Frontal cortex (tissue), 4 donors: ENCODE data around the gene NBPF26. TPM values are rescaled to one million over a fixed set of nuclear protein-coding genes. Genes with fewer than 3 reads are reported as not detected.
"Not testable (repeated sequence)": the region's sequence is repeated elsewhere in the genome, so short reads cannot be mapped to it uniquely, and the experiment has no call there.

ENCODE experiments used
- DNase-seq, 2 donors: peaks; one replicate each; pipeline ENCODE4 v3.0.0; 2012; ENCODE audit warnings: low spot score in 2 of 2
- FAIRE-seq: peaks from 2 replicates; lab custom pipeline; 2012; peaks lifted over from hg19 to GRCh38; lab: Jason Lieb, UNC
- total RNA-seq: library from RNA; depleted of rRNA; stranded (reverse); fragments of >200 nt; gene quantifications from one replicate; pipeline ENCODE4 v1.2.3, GENCODE V29; 2014
- donor health status: control.
- donor health status: control.
- donor health status: control.

Gene NBPF26
- total RNA-seq = 8.6 TPM

DNA sequence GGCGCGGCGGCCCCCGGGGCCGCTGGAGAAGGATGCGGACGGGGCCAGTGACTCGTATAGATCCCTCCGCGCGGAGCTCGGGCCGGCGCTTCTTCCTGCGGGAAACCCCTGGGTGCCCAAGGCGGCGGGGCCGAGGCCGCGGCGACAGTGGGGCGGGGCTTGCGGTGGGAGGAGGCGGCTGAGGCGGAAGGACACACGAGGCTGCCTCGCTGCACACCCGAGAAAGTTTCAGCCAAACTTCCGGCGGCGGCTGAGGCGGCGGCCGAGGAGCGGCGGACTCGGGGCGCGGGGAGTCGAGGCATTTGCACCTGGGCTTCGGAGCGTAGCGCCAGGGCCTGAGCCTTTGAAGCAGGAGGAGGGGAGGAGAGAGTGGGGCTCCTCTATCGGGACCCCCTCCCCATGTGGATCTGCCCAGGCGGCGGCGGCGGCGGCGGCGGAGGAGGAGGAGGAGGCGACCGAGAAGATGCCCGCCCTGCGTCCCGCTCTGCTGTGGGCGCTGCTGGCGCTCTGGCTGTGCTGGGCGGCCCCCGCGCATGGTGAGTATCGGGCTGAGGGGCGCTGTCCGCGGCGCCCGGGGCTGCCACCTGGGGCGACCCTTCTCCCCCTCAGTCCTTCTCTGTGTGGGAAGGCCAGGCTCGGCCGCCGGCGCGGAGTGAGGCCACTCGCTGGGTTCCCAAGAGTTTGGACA, at the start of gene NBPF26:
Gene NBPF26 (plus strand): TSS at position 231 of the 688 bp plus-strand sequence.
- not testable (repeated sequence) for FAIRE-seq
- DNase-seq = peak in 1 of 2 donors; percentile 1

DNA sequence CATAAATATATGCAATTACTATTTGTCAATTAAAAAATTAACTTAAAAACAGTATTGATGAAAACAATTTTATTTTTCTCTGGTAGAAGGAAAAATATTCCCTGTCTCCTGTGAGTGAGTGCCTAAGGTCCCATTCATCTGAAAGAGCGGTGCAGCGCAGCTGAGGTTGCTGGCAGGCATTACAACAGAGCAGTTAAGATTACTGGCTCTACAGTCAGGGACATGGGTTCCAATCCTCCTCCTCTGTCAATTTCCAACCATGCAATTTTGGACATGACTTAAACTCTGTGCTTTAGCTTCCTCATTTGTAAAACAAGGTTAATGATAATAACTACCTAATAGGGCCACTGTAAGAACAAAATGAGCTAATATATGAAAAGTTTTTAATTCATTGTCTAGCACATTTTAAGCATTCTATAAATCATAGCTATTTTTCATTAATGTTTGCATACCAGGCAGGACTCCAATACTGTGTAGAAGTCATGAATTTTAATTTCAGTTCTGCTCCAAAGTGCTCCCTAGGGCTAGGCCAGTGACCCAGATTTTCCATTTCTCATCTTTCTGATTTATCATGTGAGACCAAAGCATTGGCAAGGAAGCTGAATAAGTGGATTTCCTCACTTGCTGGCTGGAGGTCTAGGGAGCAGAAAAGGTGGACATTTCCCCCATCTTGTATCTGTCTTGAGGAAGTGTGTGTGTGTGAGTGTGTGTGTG, 43.5 kb upstream of the NBPF26 start:
- not testable (repeated sequence) for FAIRE-seq, DNase-seq

DNA sequence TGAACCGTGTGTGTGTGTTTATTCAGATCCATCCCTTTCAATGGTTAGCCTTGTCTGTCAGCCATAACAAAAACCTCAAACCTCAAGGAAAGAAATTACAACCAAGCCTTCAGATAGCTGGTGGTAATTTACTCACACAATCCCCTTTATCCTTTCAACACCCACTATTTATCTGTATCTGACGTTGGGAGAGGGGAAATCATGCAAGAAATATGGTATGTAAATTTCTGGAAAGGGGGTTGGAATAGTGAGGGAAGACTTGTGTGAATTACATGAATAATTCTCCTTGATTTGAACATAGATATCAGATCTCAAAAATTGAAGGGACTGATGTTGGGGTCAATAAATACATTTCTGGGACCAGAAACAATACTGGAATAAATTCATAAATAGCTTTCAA, 42.8 kb upstream of the NBPF26 start:
- FAIRE-seq = not testable (repeated sequence)

DNA sequence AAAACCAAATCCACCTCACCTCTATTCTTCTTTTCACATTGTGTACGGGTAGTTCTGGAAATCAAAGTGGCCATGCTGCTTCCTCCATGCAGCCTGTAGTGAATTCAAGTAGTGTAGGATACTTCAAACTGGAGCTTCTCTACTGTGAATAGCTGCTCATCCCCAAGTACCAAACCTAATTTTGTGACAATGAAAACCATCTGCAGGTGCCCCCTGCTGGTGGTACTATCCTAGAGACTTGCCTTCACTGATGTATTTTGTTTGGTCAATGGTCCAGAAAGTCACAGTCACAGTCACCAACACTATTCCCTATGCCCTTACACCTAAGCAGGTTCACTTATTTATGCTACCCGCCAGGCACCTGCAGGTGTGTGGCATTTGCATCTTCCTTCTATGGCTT, 39.3 kb upstream of the NBPF26 start:
- DNase-seq, FAIRE-seq: not testable (repeated sequence)

More for the DNA sequence above, 42.8 kb upstream of the NBPF26 start:
- not testable (repeated sequence) for DNase-seq

DNA sequence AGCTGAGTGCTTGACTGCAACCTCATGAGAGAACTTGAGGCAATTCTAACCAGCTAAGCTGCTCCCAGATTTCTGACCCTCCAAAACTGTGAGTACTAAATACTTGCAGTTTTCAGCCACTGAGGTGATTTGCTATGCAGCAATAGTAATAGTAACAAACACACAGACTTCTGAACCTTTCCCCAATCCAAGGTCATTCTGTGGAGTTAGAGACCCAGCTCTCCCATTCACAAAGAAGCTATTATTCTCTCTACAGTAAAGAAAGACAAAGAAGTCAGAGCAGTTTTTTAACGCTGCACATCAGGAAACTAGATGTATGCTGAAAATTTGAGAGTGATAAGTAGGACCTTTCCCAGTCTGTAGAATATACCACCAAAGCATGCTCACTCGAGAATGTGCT, 38.1 kb upstream of the NBPF26 start:
- not testable (repeated sequence) for FAIRE-seq

DNA sequence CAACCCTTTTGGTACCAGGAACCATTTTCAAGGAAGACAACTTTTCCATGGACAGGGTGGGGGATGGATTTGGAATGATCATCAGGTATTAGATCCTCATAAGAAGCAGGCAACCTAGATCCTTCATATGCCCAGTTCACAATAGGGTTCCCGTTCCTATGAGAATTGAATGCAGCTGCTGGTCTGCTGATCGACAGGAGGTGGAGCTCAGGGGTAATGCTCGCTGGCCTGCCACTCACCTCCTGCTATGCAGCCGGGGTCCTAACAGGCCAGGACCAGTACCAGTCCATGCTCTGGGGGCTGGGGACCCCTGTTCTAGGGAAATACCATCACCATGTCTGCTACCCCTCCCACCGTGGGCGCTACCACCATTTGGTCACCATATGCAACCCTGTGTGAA, 36.5 kb upstream of the NBPF26 start:
- DNase-seq, FAIRE-seq: not testable (repeated sequence)

More for the DNA sequence above, 38.1 kb upstream of the NBPF26 start:
- not testable (repeated sequence) for DNase-seq

DNA sequence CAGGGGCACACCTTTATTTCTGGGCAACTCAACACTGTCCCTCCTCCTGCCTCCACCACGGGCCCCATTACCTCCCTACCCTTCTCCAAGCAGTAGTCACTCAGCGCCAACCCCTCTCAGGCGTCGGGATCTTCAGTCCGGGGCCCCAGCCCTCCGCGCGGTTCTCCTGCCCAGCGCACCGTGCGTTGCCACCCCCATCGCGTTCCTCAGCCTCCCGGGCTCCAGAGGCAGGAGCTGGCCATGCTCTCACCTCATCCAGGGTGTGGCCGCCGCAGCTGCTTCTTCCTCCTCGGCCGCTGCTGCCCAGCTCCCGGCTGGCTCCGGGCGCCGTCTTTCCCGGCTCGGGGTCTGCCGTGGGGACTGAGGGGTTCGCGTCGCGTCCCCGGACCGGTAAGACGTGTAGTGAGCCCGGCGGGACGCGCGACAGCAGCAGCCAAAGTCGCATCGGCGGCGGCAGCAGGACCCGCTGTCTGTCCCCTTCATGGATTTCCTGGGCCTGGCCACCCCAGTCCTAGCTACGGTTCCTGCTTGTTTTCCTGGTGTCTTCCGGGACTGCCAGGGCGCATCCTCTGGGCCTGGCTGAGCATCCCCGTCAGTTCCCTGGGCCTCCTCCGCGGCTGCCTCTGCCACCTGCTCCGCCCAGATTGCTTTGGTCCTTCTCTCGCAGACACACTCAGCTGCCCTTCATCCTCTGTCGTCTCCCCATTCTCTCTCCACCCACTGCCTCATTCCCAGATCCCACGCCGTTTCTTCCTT, 22.8 kb upstream of the NBPF26 start:
- DNase-seq, FAIRE-seq: not testable (repeated sequence)

DNA sequence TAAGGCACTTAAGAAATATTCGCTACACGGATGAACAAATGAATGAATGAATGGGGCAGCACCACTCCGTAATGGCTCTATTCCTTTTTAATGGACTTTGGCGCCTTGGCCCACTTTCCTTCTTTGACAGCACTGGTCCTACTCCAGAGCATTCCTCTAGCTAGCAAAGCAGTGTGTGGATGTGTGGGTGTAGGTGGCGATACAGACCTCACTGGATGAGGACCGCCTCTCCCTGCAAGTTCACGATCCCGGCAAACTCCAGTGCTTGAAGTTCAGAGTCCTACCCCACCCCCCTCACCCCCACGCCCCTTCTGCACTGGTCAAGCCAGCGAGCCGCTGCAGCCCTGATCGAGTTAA, 409 bp upstream of the NBPF26 start:
- DNase-seq, FAIRE-seq: not testable (repeated sequence)

DNA sequence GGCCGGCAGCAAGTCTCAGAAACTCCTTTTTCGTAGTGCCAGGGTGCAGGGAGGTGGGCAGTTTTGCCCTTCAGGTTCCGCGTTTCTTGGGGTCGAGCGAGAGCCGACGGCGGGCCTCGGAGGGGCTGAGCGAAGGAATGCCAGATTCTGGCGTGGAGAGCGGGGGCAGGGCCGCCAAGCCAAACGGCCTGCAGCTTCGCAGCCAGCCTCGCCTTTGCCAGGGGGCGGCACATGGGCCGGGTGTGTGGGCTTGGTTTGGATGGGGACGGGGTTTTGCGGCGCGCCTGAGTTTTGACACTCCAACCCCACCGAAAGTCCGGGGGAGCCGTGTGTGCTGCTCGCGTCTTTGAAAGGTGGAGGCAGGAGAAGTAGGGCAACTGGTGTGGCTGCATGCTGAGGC, 762 bp downstream of the NBPF26 start:
- not testable (repeated sequence) for DNase-seq, FAIRE-seq

DNA sequence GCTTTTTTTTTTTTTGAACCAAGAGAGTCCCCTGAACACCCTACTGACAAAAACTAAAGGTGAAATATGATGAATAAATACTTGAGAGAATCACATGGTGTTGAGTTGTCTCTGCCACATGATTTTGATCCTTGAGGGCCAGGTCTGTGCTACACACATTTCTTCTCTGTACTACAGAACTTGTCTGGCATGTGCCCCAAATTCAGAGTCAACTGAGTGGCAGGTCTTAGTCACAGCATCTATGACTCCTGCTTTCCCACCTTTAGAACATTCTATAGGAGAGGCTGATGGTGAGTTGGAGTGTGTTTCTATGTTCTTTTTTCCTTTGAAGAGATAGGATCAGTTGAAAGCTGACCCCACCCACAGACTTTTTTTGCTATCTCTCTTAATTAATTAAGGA, 5.1 kb downstream of the NBPF26 start:
- not testable (repeated sequence) for FAIRE-seq, DNase-seq

DNA sequence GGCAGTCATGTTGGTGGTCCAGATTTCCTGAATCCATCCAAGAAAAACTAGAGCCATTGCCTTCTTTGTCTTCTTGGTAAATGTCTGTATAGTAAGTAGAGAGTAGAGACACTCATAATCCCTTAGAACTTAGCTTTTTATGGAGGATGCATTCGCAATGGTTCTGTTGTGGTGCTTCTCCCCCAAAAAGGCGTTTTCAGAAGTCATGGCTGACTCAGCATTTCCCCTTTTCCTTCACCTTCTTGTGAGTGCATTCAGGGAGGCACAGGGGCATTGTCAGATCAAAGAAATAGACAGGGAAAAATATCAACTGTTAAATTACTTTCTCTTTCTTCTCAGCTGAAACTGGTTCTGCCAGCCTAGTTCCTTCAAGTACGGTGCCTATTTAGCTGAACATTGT, 45.3 kb downstream of the NBPF26 start:
- FAIRE-seq = not testable (repeated sequence)

DNA sequence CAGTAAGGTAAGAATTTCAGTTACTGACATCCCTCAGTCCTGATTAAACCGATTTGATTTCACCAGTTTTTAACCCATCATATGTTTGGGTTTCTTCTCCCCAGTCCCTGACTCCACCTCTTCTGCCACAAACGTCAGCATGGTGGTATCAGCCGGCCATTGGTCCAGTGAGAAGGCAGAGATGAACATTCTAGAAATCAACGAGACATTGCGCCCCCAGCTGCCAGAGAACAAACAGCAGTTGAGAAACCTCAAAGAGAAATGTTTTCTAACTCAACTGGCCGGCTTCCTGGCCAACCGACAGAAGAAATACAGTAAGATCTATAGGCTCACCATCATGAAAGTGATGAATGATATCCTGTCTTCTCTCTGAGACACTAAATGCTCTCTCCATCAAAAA, 81.7 kb downstream of the NBPF26 start:
- FAIRE-seq, DNase-seq: not testable (repeated sequence)

More for the DNA sequence above, 45.3 kb downstream of the NBPF26 start:
- not testable (repeated sequence) for DNase-seq

DNA sequence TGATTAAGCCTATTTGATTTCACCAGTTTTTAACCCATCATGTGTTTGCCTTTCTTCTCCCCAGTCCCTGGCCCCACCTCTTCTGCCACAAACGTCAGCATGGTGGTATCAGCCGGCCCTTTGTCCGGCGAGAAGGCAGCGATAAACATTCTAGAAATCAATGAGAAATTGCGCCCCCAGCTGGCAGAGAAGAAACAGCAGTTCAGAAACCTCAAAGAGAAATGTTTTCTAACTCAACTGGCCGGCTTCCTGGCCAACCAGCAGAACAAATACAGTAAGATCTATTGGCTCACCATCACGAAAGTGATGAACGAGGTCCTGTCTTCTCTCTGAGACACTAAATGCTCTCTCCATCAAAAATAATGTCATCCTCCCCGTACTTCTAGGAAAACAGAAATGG, 88.1 kb downstream of the NBPF26 start:
- DNase-seq = not testable (repeated sequence)

DNA sequence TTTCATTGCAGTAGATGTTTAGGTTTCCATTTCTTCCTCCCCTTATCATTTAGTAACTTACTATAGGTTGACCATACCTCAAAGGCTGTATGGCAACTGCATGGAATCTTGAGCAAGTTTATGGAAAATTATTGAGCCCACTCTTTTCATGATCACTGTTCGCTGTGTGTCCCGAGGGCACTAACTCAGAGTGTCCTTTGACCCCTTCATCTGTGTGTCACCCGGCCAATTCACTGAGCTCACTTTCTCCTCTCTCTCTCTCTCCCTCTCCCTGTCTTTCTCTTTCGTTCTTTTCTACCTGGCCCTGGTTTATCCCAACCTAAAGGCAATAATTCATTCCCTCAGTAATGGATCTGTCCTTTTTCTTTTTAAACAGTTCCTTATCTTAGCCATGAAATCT, 101.3 kb downstream of the NBPF26 start:
- FAIRE-seq = not testable (repeated sequence)

More for the DNA sequence above, 88.1 kb downstream of the NBPF26 start:
- not testable (repeated sequence) for FAIRE-seq

DNA sequence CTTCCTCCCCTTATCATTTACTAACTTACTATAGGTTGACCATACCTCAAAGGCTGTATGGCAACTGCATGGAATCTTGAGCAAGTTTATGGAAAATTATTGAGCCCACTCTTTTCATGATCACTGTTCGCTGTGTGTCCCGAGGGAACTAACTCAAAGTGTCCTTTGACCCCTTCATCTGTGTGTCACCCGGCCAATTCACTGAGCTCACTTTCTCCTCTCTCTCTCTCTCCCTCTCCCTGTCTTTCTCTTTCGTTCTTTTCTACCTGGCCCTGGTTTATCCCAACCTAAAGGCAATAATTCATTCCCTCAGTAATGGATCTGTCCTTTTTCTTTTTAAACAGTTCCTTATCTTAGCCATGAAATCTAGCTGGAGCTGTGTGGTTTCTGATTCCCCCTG, 102.9 kb downstream of the NBPF26 start:
- not testable (repeated sequence) for FAIRE-seq, DNase-seq

More for the DNA sequence above, 101.3 kb downstream of the NBPF26 start:
- DNase-seq = not testable (repeated sequence)

DNA sequence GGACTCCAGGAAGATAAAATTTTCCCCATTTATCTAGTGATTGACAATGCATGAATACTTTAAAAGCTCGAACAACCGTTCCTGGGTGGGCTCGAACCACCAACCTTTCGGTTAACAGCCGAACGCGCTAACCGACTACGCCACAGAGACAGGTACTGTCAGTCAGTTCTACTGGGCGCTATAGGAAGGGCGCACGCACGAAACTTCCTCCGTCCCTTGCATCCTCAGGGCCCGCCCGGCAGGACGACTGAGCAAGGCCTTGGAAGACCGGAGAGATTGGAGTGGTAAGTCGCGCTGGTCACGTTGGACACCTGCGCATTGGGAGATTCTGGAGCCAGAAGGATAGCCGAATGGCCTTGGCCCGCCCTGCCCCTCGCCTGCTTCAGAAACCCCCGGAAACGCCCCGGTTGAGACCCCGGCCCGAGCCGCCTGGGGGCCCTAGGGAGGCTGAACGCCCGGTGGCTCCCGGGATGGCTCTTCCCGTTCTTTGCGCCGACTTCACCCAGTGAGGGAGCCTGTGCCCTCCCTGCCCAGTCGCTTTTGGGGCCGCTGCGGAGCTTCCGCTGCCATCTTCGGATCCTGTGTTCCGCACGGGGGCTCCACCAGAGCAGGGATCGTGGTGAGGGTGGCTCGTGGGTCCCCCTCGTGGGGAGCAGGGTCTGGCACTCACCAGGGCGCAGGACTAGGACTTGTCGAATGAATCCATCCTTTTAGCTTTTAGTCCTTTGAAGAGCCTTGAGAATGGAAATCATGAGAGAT, 120.6 kb downstream of the NBPF26 start:
- not testable (repeated sequence) for FAIRE-seq
- peak in 1 of 2 donors; percentile 12 for DNase-seq

DNA sequence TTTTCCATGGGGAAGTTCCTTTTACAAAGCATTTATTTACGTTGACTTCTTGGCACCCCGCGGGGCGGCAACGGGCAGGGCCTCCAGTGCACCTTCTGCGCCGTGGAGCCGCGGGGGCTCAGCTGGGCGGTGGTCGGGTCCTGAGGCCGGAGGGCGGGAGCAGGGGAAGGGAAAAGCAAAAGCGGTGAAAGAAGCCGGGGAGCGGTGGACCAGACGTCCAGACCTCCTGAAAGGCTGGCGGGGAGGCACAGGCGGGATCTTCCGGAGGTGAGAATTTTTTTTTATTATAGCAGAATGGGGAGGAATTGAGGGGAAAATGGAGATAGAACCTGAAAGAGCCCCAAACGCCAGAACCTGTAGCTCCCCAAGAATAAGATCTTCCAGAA, 121.2 kb downstream of the NBPF26 start:
- not testable (repeated sequence) for FAIRE-seq, DNase-seq

DNA sequence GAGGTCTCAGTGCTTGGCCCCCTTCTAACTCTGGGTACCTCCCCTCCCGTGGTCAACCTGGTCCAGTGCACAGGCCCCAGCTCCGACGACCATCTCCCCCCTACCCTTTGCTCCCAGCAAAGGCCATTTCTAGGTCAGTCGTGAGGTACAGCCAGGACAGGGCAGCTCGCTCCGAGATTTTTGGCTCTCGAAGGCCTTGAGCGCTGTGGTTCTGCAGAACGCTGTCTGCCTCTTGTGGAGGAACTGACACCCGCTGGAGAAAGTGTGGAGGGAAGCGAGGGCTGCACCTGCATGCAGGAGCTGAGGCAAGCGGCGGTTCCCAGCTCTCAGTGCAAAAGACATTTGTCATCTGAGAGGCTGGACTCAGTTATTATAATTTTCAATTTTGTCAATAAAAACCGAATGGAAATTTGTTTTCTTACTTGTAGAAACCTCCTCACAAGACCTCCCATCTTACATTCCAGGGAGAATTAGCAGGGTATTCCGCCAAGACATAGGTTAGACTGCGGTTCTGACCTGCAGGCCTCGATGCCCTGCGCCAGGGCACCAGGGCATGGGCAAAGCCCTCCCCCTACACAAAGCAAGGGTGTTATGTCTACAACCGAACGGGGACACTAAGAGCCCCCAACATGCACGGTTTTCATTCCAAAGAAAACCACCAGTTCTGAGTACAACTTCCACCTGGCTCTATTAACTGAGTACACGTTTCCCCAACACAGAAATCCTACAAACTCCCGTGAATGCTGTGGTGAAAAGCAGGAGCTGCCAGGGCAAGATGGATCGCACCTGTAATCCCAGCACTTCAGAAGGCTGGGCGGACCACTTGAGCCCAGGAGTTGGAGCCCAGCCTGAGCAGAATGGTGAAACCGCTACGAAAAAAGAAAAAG, 125.9 kb downstream of the NBPF26 start:
- not testable (repeated sequence) for DNase-seq, FAIRE-seq

DNA sequence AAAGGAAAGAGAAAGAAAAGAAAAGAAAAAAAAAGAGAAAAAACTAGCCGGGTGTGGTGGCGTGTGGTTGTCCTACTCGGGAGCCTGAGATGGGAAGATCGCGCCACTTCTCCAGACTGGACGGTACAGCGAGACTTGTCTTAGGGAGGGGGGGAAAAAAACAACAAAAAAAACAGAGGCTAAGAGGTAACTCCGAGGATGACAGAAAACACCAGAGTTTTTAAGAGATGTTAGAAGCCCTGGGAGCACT, 126.5 kb downstream of the NBPF26 start:
- not testable (repeated sequence) for DNase-seq, FAIRE-seq
